ENCODE data around the gene VAT1L.
A peak's percentile ranks its signal among the peaks of the same experiment; 100 is the strongest.
"Not testable (repeated sequence)": the region's sequence is repeated elsewhere in the genome, so short reads cannot be mapped to it uniquely, and the experiment has no call there.

The VAT1L gene

GRCh38 chr16:77918809-77919707 lies 130.7 kb downstream of the VAT1L start:
- DNase-seq = no peak

- DNase-seq = no peak
These were observed 131.5 kb downstream of the VAT1L start for GRCh38 chr16:77919761-77920415.

DNA sequence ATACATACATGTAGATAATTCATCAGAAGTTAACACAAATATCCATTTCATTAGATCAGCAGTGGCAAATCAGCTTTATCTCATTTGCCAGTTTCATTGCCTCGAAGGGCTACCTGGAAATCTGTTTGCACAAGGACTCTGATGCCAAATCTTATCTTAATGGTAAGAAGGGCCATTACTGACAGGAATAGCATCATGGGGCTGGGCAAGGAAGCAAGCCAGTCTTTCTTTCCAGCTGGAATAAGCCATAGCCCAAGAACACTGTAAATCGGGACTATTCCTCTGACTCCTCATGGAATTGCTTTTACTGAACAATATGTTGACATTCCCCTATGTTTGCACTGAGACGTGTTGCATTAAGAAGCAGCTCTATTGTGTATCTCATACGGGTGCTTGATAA lies 132.6 kb downstream of the VAT1L start:
- DNase-seq = no peak

GRCh38 chr16:77922228-77922754 lies 133.9 kb downstream of the VAT1L start:
- DNase-seq = no peak

DNA sequence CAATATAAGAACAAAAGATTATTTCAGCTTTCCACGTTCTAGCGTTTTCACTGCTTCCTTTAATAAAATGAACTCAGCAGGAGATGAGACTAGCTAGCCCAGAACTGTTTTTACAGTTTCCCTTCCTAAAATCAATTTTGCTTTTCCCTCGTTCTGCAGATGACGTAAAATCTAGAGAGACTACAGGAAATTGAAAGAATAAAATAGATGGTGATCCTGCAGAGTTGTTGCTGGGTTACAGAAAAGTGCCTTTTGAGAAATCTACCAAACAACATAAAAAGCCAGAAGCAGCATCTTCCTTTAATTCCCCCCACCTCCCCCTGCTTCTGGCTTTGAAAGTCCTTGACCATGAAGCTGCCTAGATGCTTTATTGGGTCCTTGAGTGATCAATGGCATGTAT lies 137.2 kb downstream of the VAT1L start:
- DNase-seq = no peak

DNA sequence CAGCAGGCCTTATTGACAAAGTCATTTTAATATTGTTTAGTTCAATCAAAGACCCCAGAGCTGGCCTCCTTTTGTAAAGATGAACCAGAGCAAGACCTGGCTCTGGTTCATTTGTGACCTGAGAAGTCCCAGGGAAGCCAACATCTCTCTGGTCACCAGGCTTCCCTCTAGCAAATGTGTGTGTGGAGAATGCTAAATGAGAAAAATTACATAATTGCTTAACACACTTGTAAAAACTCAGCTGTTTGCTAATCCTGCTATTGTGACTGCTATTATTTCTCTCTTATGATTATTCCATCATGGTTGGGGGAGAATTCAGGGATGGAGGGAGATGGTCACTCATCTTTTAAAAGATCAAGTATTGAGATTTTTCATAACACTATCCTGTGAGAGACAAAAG lies 139.7 kb downstream of the VAT1L start:
- DNase-seq = no peak

DNA sequence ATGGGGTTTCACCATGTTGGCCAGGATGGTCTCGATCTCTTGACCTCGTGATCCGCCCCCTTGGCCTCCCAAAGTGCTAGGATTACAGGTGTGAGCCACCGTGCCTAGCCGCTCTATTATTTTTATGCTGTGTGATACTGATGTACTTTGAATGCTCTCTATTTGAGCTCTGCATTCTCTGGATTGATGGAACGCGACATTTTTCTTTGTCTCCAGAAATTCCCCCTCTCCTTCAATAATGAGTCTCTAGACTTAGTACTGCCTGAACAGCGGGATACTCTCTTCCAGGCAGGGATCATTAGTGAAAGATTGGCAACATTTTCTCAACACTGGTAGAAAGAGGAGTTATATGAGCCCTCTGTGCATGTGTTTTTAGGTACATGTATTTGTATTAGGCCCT lies 140.6 kb downstream of the VAT1L start:
- no peak for DNase-seq

DNA sequence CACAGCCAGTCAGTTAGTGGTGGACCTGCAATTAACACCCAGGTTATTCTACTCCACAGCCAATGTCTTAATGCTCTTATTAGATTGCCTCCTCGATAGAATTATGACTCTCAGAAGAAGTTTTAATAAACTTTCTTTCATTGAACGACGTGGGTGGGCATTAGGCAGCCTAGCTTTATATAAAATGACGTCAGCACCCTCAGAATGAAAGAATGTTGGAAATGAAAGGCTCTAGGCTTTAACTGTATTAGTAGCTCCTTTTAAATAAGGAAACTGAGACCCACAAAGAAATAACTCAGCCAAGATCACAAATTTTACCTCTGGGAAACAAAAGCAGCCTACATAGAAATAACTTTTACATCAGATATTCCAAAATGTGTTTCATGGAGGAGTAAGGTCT lies 142.7 kb downstream of the VAT1L start:
- DNase-seq = no peak

DNA sequence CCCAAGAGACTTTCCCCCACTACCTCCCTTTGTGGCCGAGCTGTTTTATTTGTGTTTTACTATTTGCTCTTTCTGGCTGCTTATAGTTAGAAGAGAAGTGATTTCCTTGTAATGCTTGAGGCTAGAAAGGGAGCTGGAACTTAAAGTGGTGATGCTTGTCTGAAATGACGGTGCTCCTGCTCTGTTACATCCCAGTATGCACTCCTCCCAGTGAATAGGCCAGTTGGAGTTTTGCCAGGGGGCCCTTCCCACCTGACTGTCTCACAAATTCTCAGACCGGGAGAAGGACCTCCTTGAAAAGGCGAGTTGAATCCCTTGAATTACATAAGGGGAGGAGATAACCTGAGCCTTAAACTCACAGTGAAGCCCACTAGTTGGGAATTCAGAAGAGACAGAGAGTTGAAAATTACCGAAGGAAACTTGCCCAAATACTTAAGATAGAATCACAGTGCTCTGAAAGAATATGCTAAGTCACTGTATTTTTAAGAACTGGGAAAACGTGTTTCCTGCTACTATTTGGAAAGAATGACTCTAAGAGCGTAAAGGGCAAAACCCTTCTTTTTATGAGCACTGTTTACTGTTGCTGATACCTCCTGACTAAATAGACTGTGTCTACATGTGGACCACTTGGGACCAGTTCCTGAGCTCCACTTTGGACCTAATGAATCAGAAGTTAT lies 149.2 kb downstream of the VAT1L start:
- no peak for DNase-seq

DNA sequence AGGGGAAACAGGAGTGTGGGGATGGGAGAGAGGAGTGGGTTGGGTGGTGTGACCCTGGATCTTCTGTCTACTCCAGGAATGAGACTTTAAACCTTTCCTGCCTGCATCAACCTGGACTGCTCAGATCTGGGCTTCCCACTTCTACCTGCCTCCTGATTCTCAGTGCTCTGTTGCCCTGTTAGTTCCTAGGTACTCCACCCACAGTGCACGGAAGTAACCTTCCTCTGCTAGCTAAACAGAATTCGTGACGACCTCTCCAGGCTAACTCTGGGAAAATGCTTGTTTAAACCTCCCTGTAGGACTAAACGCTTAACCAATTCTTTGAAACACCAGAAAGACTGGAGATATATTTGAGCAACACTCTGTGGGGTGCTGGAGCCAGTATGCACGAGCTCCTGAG lies 150.5 kb downstream of the VAT1L start:
- DNase-seq = no peak

- DNase-seq = no peak
These were observed 151.6 kb downstream of the VAT1L start for GRCh38 chr16:77939968-77940367.

DNA sequence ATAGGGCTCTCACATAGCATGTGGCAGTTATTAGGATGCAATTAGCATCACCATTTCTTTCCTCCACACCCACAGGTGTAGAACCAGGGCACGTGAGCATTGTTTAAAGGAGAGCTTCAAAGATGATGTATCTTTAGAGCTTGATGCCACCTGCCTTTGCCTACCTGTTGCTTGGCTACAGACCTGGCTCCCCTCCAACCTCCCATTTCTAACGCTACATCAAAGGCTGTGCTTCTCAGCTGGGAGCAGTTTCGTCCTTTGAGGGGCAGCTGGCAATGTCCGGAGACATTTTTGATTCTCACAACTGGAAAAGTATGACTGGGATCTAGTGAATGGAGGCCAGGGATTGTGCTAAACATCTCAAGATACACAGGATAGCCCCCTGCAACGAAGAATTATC lies 155.4 kb downstream of the VAT1L start:
- no peak for DNase-seq

GRCh38 chr16:77944631-77945030 lies 156.3 kb downstream of the VAT1L start:
- DNase-seq = no peak

- DNase-seq = no peak
These were observed 156.8 kb downstream of the VAT1L start for GRCh38 chr16:77945126-77945525.

- no peak for DNase-seq
These were observed 158.5 kb downstream of the VAT1L start for GRCh38 chr16:77946823-77947222.

- DNase-seq = not testable (repeated sequence)
These were observed 159.2 kb downstream of the VAT1L start for GRCh38 chr16:77947590-77947989.

DNA sequence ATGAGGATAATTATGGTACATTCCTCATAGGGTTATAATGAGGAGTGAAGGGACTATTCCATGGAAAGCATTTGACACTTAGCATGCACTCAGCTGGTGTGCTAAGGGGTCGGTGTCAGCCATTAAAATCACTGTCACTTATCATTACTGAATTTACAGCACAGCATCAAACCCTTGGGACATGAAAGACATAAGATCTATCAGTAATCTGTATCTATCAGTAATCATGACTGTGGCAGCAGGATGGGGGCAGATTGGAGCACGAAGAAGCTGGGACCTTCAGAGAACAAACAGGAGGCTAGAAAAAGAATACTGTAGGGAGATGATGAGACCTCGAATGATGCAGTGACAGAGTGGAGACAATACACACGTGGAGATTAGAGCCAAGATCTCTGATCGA lies 160.5 kb downstream of the VAT1L start:
- no peak for DNase-seq

DNA sequence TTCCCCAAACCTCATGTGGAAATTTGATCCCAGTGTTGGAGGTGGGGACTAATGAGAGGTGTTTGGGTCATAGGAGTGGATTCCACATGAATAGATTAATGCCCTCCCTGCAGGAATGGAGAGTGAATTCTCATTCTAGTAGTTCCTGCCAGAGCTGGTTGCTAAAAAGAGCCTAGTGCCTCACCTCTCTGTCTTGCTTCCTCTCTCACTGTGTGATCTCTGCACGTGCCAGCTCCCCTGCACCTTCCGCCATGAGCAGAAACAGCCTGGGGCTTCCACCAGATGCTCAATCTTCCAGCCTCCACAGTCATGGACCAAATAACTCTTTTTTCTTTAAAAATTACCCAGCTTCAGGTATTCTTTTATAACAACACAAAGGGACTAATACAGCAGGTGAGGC lies 161.1 kb downstream of the VAT1L start:
- no peak for DNase-seq

- DNase-seq = peak; percentile 3
These were observed 163.4 kb downstream of the VAT1L start for GRCh38 chr16:77951788-77952187.

- no peak for DNase-seq
These were observed 166.8 kb downstream of the VAT1L start for GRCh38 chr16:77955127-77955526.

DNA sequence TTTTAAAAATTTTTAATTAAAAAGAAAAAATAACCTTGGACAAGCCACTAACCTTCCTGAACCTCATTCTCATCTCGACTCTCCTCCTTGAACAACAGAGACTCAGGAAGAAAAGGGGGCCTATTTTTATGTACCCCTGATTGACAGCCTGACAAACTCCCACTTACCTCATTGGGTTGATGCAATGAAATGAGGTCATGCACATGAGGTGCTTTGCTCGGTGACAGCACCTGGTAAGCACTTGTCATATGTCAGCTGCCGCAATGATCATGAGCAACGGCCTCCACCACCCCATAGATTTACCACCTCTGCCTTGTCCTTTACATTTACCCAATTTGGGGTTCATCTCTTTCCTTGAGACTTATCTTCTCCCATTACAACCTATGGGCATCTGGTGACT lies 167.9 kb downstream of the VAT1L start:
- no peak for DNase-seq

DNA sequence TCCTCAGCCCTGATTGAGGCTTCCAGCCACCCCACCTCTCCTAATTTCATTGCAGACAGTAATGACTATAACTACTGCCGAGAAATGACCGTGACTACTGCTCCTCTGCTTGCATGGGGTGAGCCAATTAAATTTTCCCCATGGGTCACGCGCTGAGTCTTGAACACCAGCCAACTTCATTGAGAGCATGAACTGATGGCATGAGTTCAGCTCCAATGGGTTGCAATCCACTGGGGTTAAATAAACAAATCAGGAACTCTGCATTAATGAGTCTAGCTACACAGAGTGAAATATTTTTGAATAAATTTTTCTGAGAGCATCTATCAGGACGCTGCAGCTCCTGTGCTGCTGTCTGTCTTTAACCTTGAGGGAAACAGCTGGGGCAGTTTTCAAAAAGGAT lies 172.4 kb downstream of the VAT1L start:
- no peak for DNase-seq

DNA sequence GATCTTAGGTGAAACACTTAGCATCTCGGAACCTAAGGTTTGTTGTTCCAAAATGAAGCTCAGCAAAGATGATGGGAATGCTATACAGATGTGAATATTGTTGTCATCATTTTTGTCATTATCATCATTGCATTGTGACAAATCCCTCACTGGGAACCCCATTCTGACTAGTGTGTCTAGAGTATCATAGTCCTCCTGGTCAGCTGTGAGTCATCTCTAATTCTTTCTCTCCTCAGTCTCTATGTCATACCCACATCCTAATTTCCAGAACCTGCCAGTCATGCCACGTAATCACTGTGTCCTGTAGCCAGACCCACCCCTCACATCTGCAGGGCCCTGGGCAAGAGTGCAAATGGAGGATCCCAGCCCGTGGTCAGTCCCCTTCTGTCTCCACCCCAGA lies 173.4 kb downstream of the VAT1L start:
- no peak for DNase-seq

DNA sequence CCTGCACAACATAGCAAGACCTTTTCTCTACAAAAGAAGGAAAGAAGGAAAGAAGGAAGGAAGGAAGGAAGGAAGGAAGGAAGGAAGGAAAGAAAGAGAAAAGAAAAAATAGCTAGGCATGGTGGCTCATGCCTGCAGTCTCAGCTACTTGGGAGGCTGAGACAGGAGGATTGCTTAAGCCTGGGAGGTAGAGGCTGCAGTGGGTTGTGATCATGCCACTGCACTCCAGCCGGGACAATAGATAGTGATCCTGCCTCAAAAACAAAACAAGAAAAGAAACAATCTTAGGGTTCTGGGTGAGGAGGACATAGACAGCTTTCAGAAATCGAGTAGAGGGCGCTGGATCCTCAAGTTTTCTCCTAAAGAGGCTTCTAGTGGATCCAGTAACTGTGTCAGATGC lies 174.3 kb downstream of the VAT1L start:
- no peak for DNase-seq
